NCI-H1048 (cell line): ENCODE measurements around the gene KLF3.
A peak's percentile ranks its signal among the peaks of the same experiment; 100 is the strongest.

ENCODE experiments used
- DNase-seq: peaks from one replicate; lab custom pipeline; 2025; lab: John Stamatoyannopoulos, UW

KLF3 gene

GRCh38 chr4:38698176-38698575 lies 34.2 kb downstream of the KLF3 start:
- no peak for DNase-seq

GRCh38 chr4:38699112-38699511 lies 35.1 kb downstream of the KLF3 start:
- DNase-seq: no peak

GRCh38 chr4:38703635-38704034 lies 39.6 kb downstream of the KLF3 start:
- DNase-seq: no peak

GRCh38 chr4:38704622-38705154 lies 40.7 kb downstream of the KLF3 start:
- no peak for DNase-seq

GRCh38 chr4:38706301-38706700 lies 42.3 kb downstream of the KLF3 start:
- no peak for DNase-seq

- DNase-seq: no peak
Observed at GRCh38 chr4:38710053-38710452, 46.1 kb downstream of the KLF3 start.

GRCh38 chr4:38711066-38711465 lies 47.1 kb downstream of the KLF3 start:
- no peak for DNase-seq

GRCh38 chr4:38715050-38715449 lies 51.1 kb downstream of the KLF3 start:
- DNase-seq: no peak

- DNase-seq: peak; percentile 3
Observed at GRCh38 chr4:38716256-38716655, 52.3 kb downstream of the KLF3 start.

GRCh38 chr4:38717604-38718003 lies 53.6 kb downstream of the KLF3 start:
- DNase-seq: no peak

- no peak for DNase-seq
Observed at GRCh38 chr4:38723114-38723513, 59.1 kb downstream of the KLF3 start.

- DNase-seq: no peak
Observed at GRCh38 chr4:38723726-38724474, 59.9 kb downstream of the KLF3 start.

- no peak for DNase-seq
Observed at GRCh38 chr4:38724475-38724808, 60.4 kb downstream of the KLF3 start.

- no peak for DNase-seq
Observed at GRCh38 chr4:38728631-38729141, 64.7 kb downstream of the KLF3 start.

GRCh38 chr4:38730493-38730829 lies 66.5 kb downstream of the KLF3 start:
- DNase-seq: no peak

- DNase-seq: peak; percentile 23
Observed at GRCh38 chr4:38730830-38731646, 67.0 kb downstream of the KLF3 start.

- DNase-seq: no peak
Observed at GRCh38 chr4:38733663-38734062, 69.7 kb downstream of the KLF3 start.

GRCh38 chr4:38734446-38734845 lies 70.4 kb downstream of the KLF3 start:
- no peak for DNase-seq

GRCh38 chr4:38734911-38735310 lies 70.9 kb downstream of the KLF3 start:
- DNase-seq: no peak

GRCh38 chr4:38735870-38736269 lies 71.9 kb downstream of the KLF3 start:
- no peak for DNase-seq

GRCh38 chr4:38738940-38739803 lies 75.2 kb downstream of the KLF3 start:
- DNase-seq: no peak

GRCh38 chr4:38740303-38740702 lies 76.3 kb downstream of the KLF3 start:
- DNase-seq: no peak
